ENCODE measurements around the gene RSAD1.

RSAD1 gene

GRCh38 chr17:50480142-50480764, 1.6 kb downstream of the RSAD1 start:
- H3K79me2 ChIP-seq (ENCODE audit: low read length): peaks cover 9% of the 10 kb centered on the region

GRCh38 chr17:50480854-50481490, 2.3 kb downstream of the RSAD1 start:
- no peak overlapping the region for H3K27ac ChIP-seq (ENCODE audit: low read length)
- H3K27me3 ChIP-seq (replicated peaks; ENCODE audit: insufficient read depth, low read length): no peaks in the 10 kb centered on the region
- DNase-seq: no peak
- no peaks in the 10 kb centered on the region for H3K9me2 ChIP-seq (replicated peaks; ENCODE audit: insufficient read depth, low read length)
- H4K20me1 ChIP-seq (ENCODE audit: insufficient read depth, low read length): no peaks in the 10 kb centered on the region
- no peaks in the 10 kb centered on the region for H3K9me3 ChIP-seq (replicated peaks; ENCODE audit: insufficient read depth, low read length)
- no peak overlapping the region for H3K4me3 ChIP-seq (ENCODE audit: low read length)
- H3K9ac ChIP-seq (ENCODE audit: low read length): no peak overlapping the region
- peaks cover 9% of the 10 kb centered on the region for H3K79me2 ChIP-seq (ENCODE audit: low read length)
- peaks cover 9% of the 10 kb centered on the region; the same call in 1 of the 2 replicates for H3K4me1 ChIP-seq (ENCODE audit: low read length)
- H2AFZ ChIP-seq (ENCODE audit: low read length): no peak overlapping the region
- H3F3A ChIP-seq (ENCODE audit: insufficient read depth, low read length): peaks cover 12% of the 10 kb centered on the region
- TF ChIP-seq EZH2phosphoT487 (IDR thresholded peaks at IDR 0.05; ENCODE audit: low read length): no peak
- TF ChIP-seq CTCF (IDR thresholded peaks at IDR 0.05; ENCODE audit: low read length): no peak
- TF ChIP-seq EZH2 (optimal IDR thresholded peaks at IDR 0.05; ENCODE audit: low read depth, low read length): no peak
- no peak overlapping the region for H3K4me2 ChIP-seq (ENCODE audit: low read depth, low read length)
- no peaks in the 10 kb centered on the region; the same call in 1 of the 2 replicates for H3K36me3 ChIP-seq (replicated peaks; ENCODE audit: insufficient read depth, low read length)

More at GRCh38 chr17:50480142-50480764, 1.6 kb downstream of the RSAD1 start:
- DNase-seq: no peak
- Histone ChIP-seq H3K9me3 (replicated peaks; ENCODE audit: insufficient read depth, low read length) (no peaks in the 10 kb centered on the region), H3K4me3 (ENCODE audit: low read length) (no peak overlapping the region), H3K4me2 (ENCODE audit: low read depth, low read length) (peak overlapping the region; percentile 79; the same call in 1 of the 2 replicates), H3K36me3 (replicated peaks; ENCODE audit: insufficient read depth, low read length) (no peaks in the 10 kb centered on the region; the same call in 1 of the 2 replicates), H2AFZ (ENCODE audit: low read length) (no peak overlapping the region), H3K4me1 (ENCODE audit: low read length) (peaks cover 9% of the 10 kb centered on the region; the same call in 1 of the 2 replicates), H4K20me1 (ENCODE audit: insufficient read depth, low read length) (no peaks in the 10 kb centered on the region), H3F3A (ENCODE audit: insufficient read depth, low read length) (peaks cover 12% of the 10 kb centered on the region), H3K27me3 (replicated peaks; ENCODE audit: insufficient read depth, low read length) (no peaks in the 10 kb centered on the region), H3K9ac (ENCODE audit: low read length) (no peak overlapping the region), H3K27ac (ENCODE audit: low read length) (no peak overlapping the region), H3K9me2 (replicated peaks; ENCODE audit: insufficient read depth, low read length) (no peaks in the 10 kb centered on the region)
- no peak for TF ChIP-seq EZH2phosphoT487 (IDR thresholded peaks at IDR 0.05; ENCODE audit: low read length)
- TF ChIP-seq CTCF (IDR thresholded peaks at IDR 0.05; ENCODE audit: low read length): no peak
- TF ChIP-seq EZH2 (optimal IDR thresholded peaks at IDR 0.05; ENCODE audit: low read depth, low read length): no peak

GRCh38 chr17:50481648-50482047, 3.0 kb downstream of the RSAD1 start:
- Histone ChIP-seq H3K4me3 (ENCODE audit: low read length) (no peak overlapping the region), H2AFZ (ENCODE audit: low read length) (no peak overlapping the region), H4K20me1 (ENCODE audit: insufficient read depth, low read length) (no peaks in the 10 kb centered on the region), H3K9me3 (replicated peaks; ENCODE audit: insufficient read depth, low read length) (no peaks in the 10 kb centered on the region), H3F3A (ENCODE audit: insufficient read depth, low read length) (peaks cover 12% of the 10 kb centered on the region), H3K79me2 (ENCODE audit: low read length) (peaks cover 9% of the 10 kb centered on the region), H3K36me3 (replicated peaks; ENCODE audit: insufficient read depth, low read length) (no peaks in the 10 kb centered on the region; the same call in 1 of the 2 replicates), H3K27ac (ENCODE audit: low read length) (no peak overlapping the region), H3K9ac (ENCODE audit: low read length) (no peak overlapping the region), H3K4me1 (ENCODE audit: low read length) (peaks cover 9% of the 10 kb centered on the region; the same call in 1 of the 2 replicates), H3K27me3 (replicated peaks; ENCODE audit: insufficient read depth, low read length) (no peaks in the 10 kb centered on the region), H3K4me2 (ENCODE audit: low read depth, low read length) (no peak overlapping the region), H3K9me2 (replicated peaks; ENCODE audit: insufficient read depth, low read length) (no peaks in the 10 kb centered on the region)
- no peak for DNase-seq
- no peak for TF ChIP-seq CTCF (IDR thresholded peaks at IDR 0.05; ENCODE audit: low read length)
- TF ChIP-seq EZH2phosphoT487 (IDR thresholded peaks at IDR 0.05; ENCODE audit: low read length): no peak
- TF ChIP-seq EZH2 (optimal IDR thresholded peaks at IDR 0.05; ENCODE audit: low read depth, low read length): no peak
